ENCODE results near the gene KCNIP1. TPM values are rescaled to one million over a fixed set of nuclear protein-coding genes. Genes with fewer than 3 reads are reported as not detected.

Gene KCNIP1
- total RNA-seq, 2 donors from 2014 or later = not detected

DNA sequence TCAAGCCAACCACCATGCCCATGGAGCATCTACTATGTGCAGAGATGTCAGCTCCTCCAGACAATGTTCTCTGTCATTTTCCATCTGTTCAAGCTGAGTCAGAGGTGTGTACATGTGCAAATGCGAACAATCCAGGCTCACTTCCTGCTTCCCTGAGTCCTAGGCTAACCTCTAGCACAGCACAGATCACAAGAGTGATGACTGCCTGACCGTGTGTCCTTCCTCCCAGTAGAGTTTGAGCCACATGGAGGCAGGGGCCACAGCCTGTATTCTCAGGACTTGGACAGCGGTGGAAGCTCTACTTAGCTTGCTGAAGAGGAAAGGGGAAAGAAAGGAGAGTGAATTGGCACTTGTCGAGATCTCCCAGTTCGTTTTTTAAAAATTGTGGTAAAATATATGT is 87.2 kb downstream of the KCNIP1 start:
- WGBS, 2 experiments (ENCODE audit: insufficient coverage in 1 of 2, insufficient read length in 1 of 2) = 78 to 100% methylated on average over 2 to 4 of the region's 5 CpGs
- H3K4me1 Mint-ChIP-seq = no peaks in the 10 kb centered on the region
- peaks cover 2% of the 10 kb centered on the region for H3K9me3 Mint-ChIP-seq

DNA sequence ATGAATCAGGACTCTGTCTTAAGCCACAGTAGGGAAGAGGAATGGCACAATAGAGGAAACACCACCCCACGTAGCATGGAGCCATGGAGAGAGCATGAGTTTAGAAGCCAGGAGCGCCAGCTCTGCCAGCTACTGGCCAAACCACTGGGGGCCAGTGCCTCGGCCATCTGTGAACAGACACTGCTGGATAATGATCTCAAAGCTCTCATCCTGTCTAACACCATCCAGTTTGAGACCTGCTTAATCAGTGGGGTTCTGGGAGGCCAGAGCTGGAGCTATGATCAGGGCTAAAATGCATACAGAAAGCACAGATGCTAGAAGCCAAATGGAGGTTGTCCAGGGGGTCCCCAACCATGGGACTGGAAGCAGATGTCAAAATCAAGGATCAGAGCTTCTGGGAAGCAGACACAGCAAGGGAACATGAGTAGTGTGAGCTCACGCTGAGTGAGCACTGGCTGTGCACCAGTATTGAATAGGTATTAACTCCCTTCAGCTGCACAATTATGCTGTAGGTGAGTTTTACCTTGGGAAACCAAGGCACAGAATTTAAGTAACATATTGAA is 92.7 kb downstream of the KCNIP1 start:
- H3K9ac ChIP-seq (ENCODE audit: extremely low read depth, low read length, poor library complexity, severe bottlenecking) = no peak overlapping the region
- H3K27ac ChIP-seq (ENCODE audit: low read depth, low read length) = no peak overlapping the region
- peaks cover 7% of the 10 kb centered on the region for H3K27me3 ChIP-seq (ENCODE audit: control insufficient read depth, insufficient read depth, low read length, poor library complexity, severe bottlenecking)
- H3K4me3 Mint-ChIP-seq = no peak overlapping the region
- H3K36me3 ChIP-seq (ENCODE audit: control insufficient read depth, insufficient read depth, low read length) = no peaks in the 10 kb centered on the region
- no peaks in the 10 kb centered on the region for H3K36me3 Mint-ChIP-seq (ENCODE audit: low read depth)
- DNase-seq = no peak
- no peak overlapping the region for H3K4me3 ChIP-seq (ENCODE audit: low read length)
- H3K27ac Mint-ChIP-seq = no peak overlapping the region
- H3K4me1 Mint-ChIP-seq = peaks cover 4% of the 10 kb centered on the region
- H3K27me3 Mint-ChIP-seq (ENCODE audit: insufficient read depth) = peaks cover 2% of the 10 kb centered on the region
- TF ChIP-seq, protein P1, sequence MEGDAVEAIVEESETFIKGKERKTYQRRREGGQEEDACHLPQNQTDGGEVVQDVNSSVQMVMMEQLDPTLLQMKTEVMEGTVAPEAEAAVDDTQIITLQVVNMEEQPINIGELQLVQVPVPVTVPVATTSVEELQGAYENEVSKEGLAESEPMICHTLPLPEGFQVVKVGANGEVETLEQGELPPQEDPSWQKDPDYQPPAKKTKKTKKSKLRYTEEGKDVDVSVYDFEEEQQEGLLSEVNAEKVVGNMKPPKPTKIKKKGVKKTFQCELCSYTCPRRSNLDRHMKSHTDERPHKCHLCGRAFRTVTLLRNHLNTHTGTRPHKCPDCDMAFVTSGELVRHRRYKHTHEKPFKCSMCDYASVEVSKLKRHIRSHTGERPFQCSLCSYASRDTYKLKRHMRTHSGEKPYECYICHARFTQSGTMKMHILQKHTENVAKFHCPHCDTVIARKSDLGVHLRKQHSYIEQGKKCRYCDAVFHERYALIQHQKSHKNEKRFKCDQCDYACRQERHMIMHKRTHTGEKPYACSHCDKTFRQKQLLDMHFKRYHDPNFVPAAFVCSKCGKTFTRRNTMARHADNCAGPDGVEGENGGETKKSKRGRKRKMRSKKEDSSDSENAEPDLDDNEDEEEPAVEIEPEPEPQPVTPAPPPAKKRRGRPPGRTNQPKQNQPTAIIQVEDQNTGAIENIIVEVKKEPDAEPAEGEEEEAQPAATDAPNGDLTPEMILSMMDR (conservative IDR thresholded peaks at IDR 0.05) = no peak
- H3K9me3 Mint-ChIP-seq = no peaks in the 10 kb centered on the region
- H3K9me3 ChIP-seq (ENCODE audit: control insufficient read depth, low read length) = no peaks in the 10 kb centered on the region
- 88 to 91% methylated on average over 4 of the region's 4 CpGs for WGBS, 2 experiments (ENCODE audit: insufficient coverage in 1 of 2, insufficient read length in 1 of 2)
- H3K4me1 ChIP-seq (ENCODE audit: control insufficient read depth, insufficient read depth, low read length) = no peaks in the 10 kb centered on the region

More for the DNA sequence above, 87.2 kb downstream of the KCNIP1 start:
- Mint-ChIP-seq H3K4me3 (no peak overlapping the region), H3K36me3 (ENCODE audit: low read depth) (no peaks in the 10 kb centered on the region), H3K27ac (no peak overlapping the region), H3K27me3 (ENCODE audit: insufficient read depth) (no peaks in the 10 kb centered on the region)
- Histone ChIP-seq H3K9ac (ENCODE audit: extremely low read depth, low read length, poor library complexity, severe bottlenecking) (no peak overlapping the region), H3K27me3 (ENCODE audit: control insufficient read depth, insufficient read depth, low read length, poor library complexity, severe bottlenecking) (peaks cover 7% of the 10 kb centered on the region), H3K4me1 (ENCODE audit: control insufficient read depth, insufficient read depth, low read length) (no peaks in the 10 kb centered on the region), H3K4me3 (ENCODE audit: low read length) (no peak overlapping the region), H3K27ac (ENCODE audit: low read depth, low read length) (no peak overlapping the region), H3K36me3 (ENCODE audit: control insufficient read depth, insufficient read depth, low read length) (no peaks in the 10 kb centered on the region), H3K9me3 (ENCODE audit: control insufficient read depth, low read length) (no peaks in the 10 kb centered on the region)
- no peak for DNase-seq
- TF ChIP-seq, protein P1 (conservative IDR thresholded peaks at IDR 0.05) = no peak

DNA sequence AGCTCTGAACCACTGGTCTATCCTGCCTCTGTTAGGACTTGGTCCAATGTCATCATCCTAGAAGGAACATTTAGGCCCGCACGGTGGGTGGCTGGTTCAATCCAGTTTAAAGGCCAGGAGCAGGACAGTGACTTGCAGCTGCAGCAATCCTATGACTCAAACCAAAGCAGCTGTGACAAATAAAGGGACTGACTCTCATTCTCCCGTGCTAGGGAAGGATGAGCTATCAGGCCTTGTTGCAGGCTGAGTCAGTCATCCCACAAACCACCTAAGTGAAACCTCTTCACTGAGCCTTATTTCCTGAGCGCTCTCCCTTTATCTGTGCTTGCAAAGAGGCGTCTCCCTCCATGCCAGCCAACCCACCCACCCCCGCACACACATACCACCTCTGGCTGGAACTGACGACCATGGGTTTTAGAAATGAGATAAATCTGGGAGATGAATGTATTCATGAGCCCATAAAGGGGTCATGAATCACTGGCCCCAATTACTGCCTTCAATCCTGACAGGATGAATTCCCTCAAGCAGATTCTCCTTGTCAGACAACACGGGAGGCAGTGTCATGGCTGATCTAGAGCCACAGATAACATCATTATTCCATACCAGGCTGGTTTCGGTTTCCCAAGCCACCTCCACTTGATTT is 93.4 kb downstream of the KCNIP1 start:
- DNase-seq = no peak
- peaks cover 11% of the 10 kb centered on the region for H3K27me3 ChIP-seq (ENCODE audit: control insufficient read depth, insufficient read depth, low read length, poor library complexity, severe bottlenecking)
- Mint-ChIP-seq H3K9me3 (no peaks in the 10 kb centered on the region), H3K27me3 (ENCODE audit: insufficient read depth) (peaks cover 2% of the 10 kb centered on the region), H3K4me1 (peaks cover 4% of the 10 kb centered on the region), H3K36me3 (ENCODE audit: low read depth) (no peaks in the 10 kb centered on the region), H3K4me3 (no peak overlapping the region), H3K27ac (no peak overlapping the region)
- TF ChIP-seq, protein P1 (conservative IDR thresholded peaks at IDR 0.05) = no peak
- no peaks in the 10 kb centered on the region for H3K4me1 ChIP-seq (ENCODE audit: control insufficient read depth, insufficient read depth, low read length)
- no peak overlapping the region for H3K4me3 ChIP-seq (ENCODE audit: low read length)
- no peaks in the 10 kb centered on the region for H3K9me3 ChIP-seq (ENCODE audit: control insufficient read depth, low read length)
- peak overlapping the region; percentile 27 for H3K27ac ChIP-seq (ENCODE audit: low read depth, low read length)
- no peak overlapping the region for H3K9ac ChIP-seq (ENCODE audit: extremely low read depth, low read length, poor library complexity, severe bottlenecking)
- no peaks in the 10 kb centered on the region for H3K36me3 ChIP-seq (ENCODE audit: control insufficient read depth, insufficient read depth, low read length)
- WGBS, 2 experiments (ENCODE audit: insufficient coverage in 1 of 2, insufficient read length in 1 of 2) = 76 to 78% methylated on average over 3 to 7 of the region's 9 CpGs
